Natural killer cell treated with Interleukin-12 subunit alpha and Interleukin-12 subunit beta and Interleukin-15 and Interleukin-18, amount 100 ng/mL, for 72 hours (primary cell): Measurements from ENCODE around the gene RUFY3. TPM values are rescaled to one million over a fixed set of nuclear protein-coding genes. Genes with fewer than 3 reads are reported as not detected.
"Not testable (repeated sequence)": the region's sequence is repeated elsewhere in the genome, so short reads cannot be mapped to it uniquely, and the experiment has no call there.

Source experiments
- ATAC-seq, 2 donors: fragments of 150-1000 bp; cut with Tn5 transposase in 1 of 2; sonication (Bioruptor Pico), chemical (Tn5 transposase) in 1 of 2; 2 replicates each; pipeline ENCODE4 v1.10.0; 2021
- DNase-seq: peaks from one replicate; pipeline ENCODE4 v3.0.0; 2022; ENCODE audit warnings: low spot score
- H3K27ac Mint-ChIP-seq, 2 donors: 1 replicate in 1 of 2; 2 replicates in 1 of 2; pipeline ENCODE4 v1.8.0; 2022; ENCODE audit warnings: mixed read lengths in 2 of 2, mild to moderate bottlenecking in 1 of 2, moderate library complexity in 1 of 2
- H3K27me3 Mint-ChIP-seq, 2 donors: 1 replicate in 1 of 2; 2 replicates in 1 of 2; pipeline ENCODE4 v1.8.0; 2022; ENCODE audit warnings: mixed read lengths in 2 of 2
- H3K36me3 Mint-ChIP-seq: one replicate; pipeline ENCODE4 v1.8.0; 2022; ENCODE audit warnings: mixed read lengths
- H3K4me1 Mint-ChIP-seq, 2 donors: 1 replicate in 1 of 2; 2 replicates in 1 of 2; pipeline ENCODE4 v1.8.0; 2022; ENCODE audit warnings: low read depth in 2 of 2, mixed read lengths in 2 of 2, mild to moderate bottlenecking in 1 of 2
- H3K4me3 Mint-ChIP-seq: one replicate; pipeline ENCODE4 v1.8.0; 2022; ENCODE audit warnings: mixed read lengths
- H3K9me3 Mint-ChIP-seq: 2 replicates; pipeline ENCODE4 v1.8.0; 2022; ENCODE audit warnings: mixed read lengths
- total RNA-seq, 2 donors: library from RNA; stranded (reverse); gene quantifications; one replicate each; pipeline ENCODE4 v1.2.3, GENCODE V29; 2022

RUFY3 gene
- total RNA-seq, 2 donors from 2014 or later: 17.7 to 26.3 TPM

- H3K27me3 Mint-ChIP-seq: no peaks in the 10 kb centered on the region
- H3K36me3 Mint-ChIP-seq: no peaks in the 10 kb centered on the region
- ATAC-seq: no peak
- no peak for DNase-seq
- no peak overlapping the region for H3K4me3 Mint-ChIP-seq
- H3K4me1 Mint-ChIP-seq: peaks cover 6 to 19% of the 10 kb centered on the region in 2 donors
- H3K9me3 Mint-ChIP-seq: no peaks in the 10 kb centered on the region
- H3K27ac Mint-ChIP-seq: peak overlapping the region in 1 of 2 donors; percentile 47
Measured at GRCh38 chr4:70712604-70713452, 8.9 kb upstream of the RUFY3 start.

GRCh38 chr4:70713453-70714078 lies 8.2 kb upstream of the RUFY3 start:
- no peaks in the 10 kb centered on the region for H3K36me3 Mint-ChIP-seq
- no peak for DNase-seq
- H3K4me1 Mint-ChIP-seq: peaks cover 6 to 19% of the 10 kb centered on the region in 2 donors
- H3K27ac Mint-ChIP-seq: no peak overlapping the region
- no peaks in the 10 kb centered on the region for H3K9me3 Mint-ChIP-seq
- H3K4me3 Mint-ChIP-seq: no peak overlapping the region
- no peaks in the 10 kb centered on the region for H3K27me3 Mint-ChIP-seq
- no peak for ATAC-seq

- Mint-ChIP-seq H3K36me3 (no peaks in the 10 kb centered on the region), H3K27me3 (no peaks in the 10 kb centered on the region), H3K4me3 (no peak overlapping the region), H3K27ac (no peak overlapping the region), H3K9me3 (no peaks in the 10 kb centered on the region), H3K4me1 (peaks cover 6 to 19% of the 10 kb centered on the region in 2 donors)
- DNase-seq (no peak), ATAC-seq (no peak)
Measured at GRCh38 chr4:70714079-70714887, 7.5 kb upstream of the RUFY3 start.

GRCh38 chr4:70715097-70715496 lies 6.7 kb upstream of the RUFY3 start:
- no peaks in the 10 kb centered on the region for H3K36me3 Mint-ChIP-seq
- no peak overlapping the region for H3K27ac Mint-ChIP-seq
- no peaks in the 10 kb centered on the region for H3K27me3 Mint-ChIP-seq
- no peaks in the 10 kb centered on the region for H3K9me3 Mint-ChIP-seq
- peaks cover 6 to 19% of the 10 kb centered on the region in 2 donors for H3K4me1 Mint-ChIP-seq
- DNase-seq (no peak), ATAC-seq (no peak)
- H3K4me3 Mint-ChIP-seq: no peak overlapping the region

- peaks cover 6 to 13% of the 10 kb centered on the region in 2 donors for H3K4me1 Mint-ChIP-seq
Measured at GRCh38 chr4:70718811-70719604, 2.8 kb upstream of the RUFY3 start.

GRCh38 chr4:70722199-70722791 lies 531 bp downstream of the RUFY3 start:
- Mint-ChIP-seq H3K36me3 (no peaks in the 10 kb centered on the region), H3K9me3 (no peaks in the 10 kb centered on the region), H3K27ac (no peak overlapping the region), H3K4me3 (peak overlapping the region; percentile 7), H3K27me3 (no peaks in the 10 kb centered on the region), H3K4me1 (peaks cover 6 to 7% of the 10 kb centered on the region in 2 donors)
- ATAC-seq (peak; percentile 48 to 73), DNase-seq (no peak)

More at GRCh38 chr4:70718811-70719604, 2.8 kb upstream of the RUFY3 start:
- ATAC-seq (no peak), DNase-seq (no peak)
- H3K27me3 Mint-ChIP-seq: no peaks in the 10 kb centered on the region
- no peak overlapping the region for H3K4me3 Mint-ChIP-seq
- no peaks in the 10 kb centered on the region for H3K9me3 Mint-ChIP-seq
- H3K36me3 Mint-ChIP-seq: no peaks in the 10 kb centered on the region
- H3K27ac Mint-ChIP-seq: no peak overlapping the region

GRCh38 chr4:70724463-70724862 lies 2.7 kb downstream of the RUFY3 start:
- no peak for ATAC-seq
- no peak overlapping the region for H3K27ac Mint-ChIP-seq
- H3K4me3 Mint-ChIP-seq: no peak overlapping the region
- no peaks in the 10 kb centered on the region for H3K36me3 Mint-ChIP-seq
- H3K27me3 Mint-ChIP-seq: no peaks in the 10 kb centered on the region
- no peak for DNase-seq
- no peaks in the 10 kb centered on the region for H3K9me3 Mint-ChIP-seq
- H3K4me1 Mint-ChIP-seq: peaks cover 5 to 6% of the 10 kb centered on the region in 2 donors

GRCh38 chr4:70725633-70726032 lies 3.9 kb downstream of the RUFY3 start:
- Mint-ChIP-seq H3K36me3 (no peaks in the 10 kb centered on the region), H3K27me3 (no peaks in the 10 kb centered on the region), H3K4me3 (no peak overlapping the region), H3K9me3 (no peaks in the 10 kb centered on the region), H3K4me1 (peaks cover 5 to 6% of the 10 kb centered on the region in 2 donors), H3K27ac (no peak overlapping the region)
- DNase-seq (no peak), ATAC-seq (no peak)

- H3K27ac Mint-ChIP-seq: peak overlapping the region in 1 of 2 donors; percentile 19
- not testable (repeated sequence) for DNase-seq, H3K9me3 Mint-ChIP-seq, H3K4me3 Mint-ChIP-seq, H3K4me1 Mint-ChIP-seq, H3K36me3 Mint-ChIP-seq, H3K27me3 Mint-ChIP-seq, ATAC-seq
Measured at GRCh38 chr4:70726515-70726914, 4.8 kb downstream of the RUFY3 start.

GRCh38 chr4:70728091-70728490 lies 6.3 kb downstream of the RUFY3 start:
- no peaks in the 10 kb centered on the region for H3K36me3 Mint-ChIP-seq
- no peak for ATAC-seq
- no peaks in the 10 kb centered on the region for H3K9me3 Mint-ChIP-seq
- peaks cover 0 to 9% of the 10 kb centered on the region in 2 donors for H3K4me1 Mint-ChIP-seq
- DNase-seq: no peak
- H3K4me3 Mint-ChIP-seq: no peak overlapping the region
- no peak overlapping the region for H3K27ac Mint-ChIP-seq
- no peaks in the 10 kb centered on the region for H3K27me3 Mint-ChIP-seq

GRCh38 chr4:70732878-70733277 lies 11.1 kb downstream of the RUFY3 start:
- DNase-seq, H3K36me3 Mint-ChIP-seq, ATAC-seq, H3K9me3 Mint-ChIP-seq, H3K27me3 Mint-ChIP-seq, H3K4me3 Mint-ChIP-seq: not testable (repeated sequence)
- peak overlapping the region; percentile 48 to 70 for H3K27ac Mint-ChIP-seq
- H3K4me1 Mint-ChIP-seq: peaks cover 27 to 44% of the 10 kb centered on the region in 2 donors

- H3K4me1 Mint-ChIP-seq: peaks cover 27 to 44% of the 10 kb centered on the region in 2 donors
- peak; percentile 97 to 98 for ATAC-seq
- H3K4me3 Mint-ChIP-seq: peak overlapping the region; percentile 89
- no peaks in the 10 kb centered on the region for H3K36me3 Mint-ChIP-seq
- peak overlapping the region; percentile 90 to 96 for H3K27ac Mint-ChIP-seq
- DNase-seq: peak; percentile 63
- H3K9me3 Mint-ChIP-seq: no peaks in the 10 kb centered on the region
- no peaks in the 10 kb centered on the region for H3K27me3 Mint-ChIP-seq
Measured at GRCh38 chr4:70734168-70734954, 12.6 kb downstream of the RUFY3 start.
